ENCODE data around the gene SLCO4A1.
A peak's percentile ranks its signal among the peaks of the same experiment; 100 is the strongest.

The SLCO4A1 gene

GRCh38 chr20:62603021-62603906 lies 39.0 kb upstream of the SLCO4A1 start:
- Mint-ChIP-seq H3K36me3 (no peaks in the 10 kb centered on the region), H3K27ac (peak overlapping the region; percentile 22), H3K4me3 (peak overlapping the region; percentile 82), H3K4me1 (ENCODE audit: low read depth) (peaks cover 22% of the 10 kb centered on the region), H3K9me3 (ENCODE audit: low read depth) (no peaks in the 10 kb centered on the region), H3K27me3 (peaks cover 3% of the 10 kb centered on the region)

- H3K36me3 Mint-ChIP-seq, result no peaks in the 10 kb centered on the region
- no peak overlapping the region for H3K4me3 Mint-ChIP-seq
- H3K27me3 Mint-ChIP-seq, result no peaks in the 10 kb centered on the region
- peaks cover 22% of the 10 kb centered on the region for H3K4me1 Mint-ChIP-seq (ENCODE audit: low read depth)
- H3K27ac Mint-ChIP-seq, result no peak overlapping the region
- no peaks in the 10 kb centered on the region for H3K9me3 Mint-ChIP-seq (ENCODE audit: low read depth)
These were observed 38.2 kb upstream of the SLCO4A1 start for GRCh38 chr20:62603907-62604785.

GRCh38 chr20:62604796-62605195 lies 37.5 kb upstream of the SLCO4A1 start:
- H3K4me1 Mint-ChIP-seq (ENCODE audit: low read depth), result peaks cover 22% of the 10 kb centered on the region
- H3K36me3 Mint-ChIP-seq, result no peaks in the 10 kb centered on the region
- H3K4me3 Mint-ChIP-seq, result no peak overlapping the region
- no peak overlapping the region for H3K27ac Mint-ChIP-seq
- H3K27me3 Mint-ChIP-seq, result no peaks in the 10 kb centered on the region
- no peaks in the 10 kb centered on the region for H3K9me3 Mint-ChIP-seq (ENCODE audit: low read depth)

GRCh38 chr20:62605236-62605943 lies 36.9 kb upstream of the SLCO4A1 start:
- Mint-ChIP-seq H3K4me3 (no peak overlapping the region), H3K4me1 (ENCODE audit: low read depth) (peaks cover 22% of the 10 kb centered on the region), H3K27ac (no peak overlapping the region), H3K36me3 (no peaks in the 10 kb centered on the region), H3K9me3 (ENCODE audit: low read depth) (no peaks in the 10 kb centered on the region), H3K27me3 (no peaks in the 10 kb centered on the region)

- Mint-ChIP-seq H3K9me3 (ENCODE audit: low read depth) (no peaks in the 10 kb centered on the region), H3K4me3 (no peak overlapping the region), H3K4me1 (ENCODE audit: low read depth) (peaks cover 22% of the 10 kb centered on the region), H3K27me3 (peaks cover 1% of the 10 kb centered on the region), H3K27ac (no peak overlapping the region), H3K36me3 (no peaks in the 10 kb centered on the region)
These were observed 36.3 kb upstream of the SLCO4A1 start for GRCh38 chr20:62606016-62606415.

- Mint-ChIP-seq H3K36me3 (no peaks in the 10 kb centered on the region), H3K4me3 (no peak overlapping the region), H3K27me3 (peaks cover 1% of the 10 kb centered on the region), H3K9me3 (ENCODE audit: low read depth) (no peaks in the 10 kb centered on the region), H3K4me1 (ENCODE audit: low read depth) (peaks cover 18% of the 10 kb centered on the region), H3K27ac (no peak overlapping the region)
These were observed 35.6 kb upstream of the SLCO4A1 start for GRCh38 chr20:62606551-62607201.

GRCh38 chr20:62607366-62608217 lies 34.7 kb upstream of the SLCO4A1 start:
- peaks cover 10% of the 10 kb centered on the region for H3K4me1 Mint-ChIP-seq (ENCODE audit: low read depth)
- H3K9me3 Mint-ChIP-seq (ENCODE audit: low read depth), result no peaks in the 10 kb centered on the region
- H3K27ac Mint-ChIP-seq, result no peak overlapping the region
- no peak overlapping the region for H3K4me3 Mint-ChIP-seq
- no peaks in the 10 kb centered on the region for H3K36me3 Mint-ChIP-seq
- peaks cover 1% of the 10 kb centered on the region for H3K27me3 Mint-ChIP-seq

- Mint-ChIP-seq H3K36me3 (no peaks in the 10 kb centered on the region), H3K9me3 (ENCODE audit: low read depth) (no peaks in the 10 kb centered on the region), H3K27ac (no peak overlapping the region), H3K4me3 (no peak overlapping the region), H3K27me3 (peaks cover 1% of the 10 kb centered on the region), H3K4me1 (ENCODE audit: low read depth) (peaks cover 4% of the 10 kb centered on the region)
These were observed 34.1 kb upstream of the SLCO4A1 start for GRCh38 chr20:62608218-62608565.

- Mint-ChIP-seq H3K9me3 (ENCODE audit: low read depth) (no peaks in the 10 kb centered on the region), H3K27ac (no peak overlapping the region), H3K36me3 (no peaks in the 10 kb centered on the region), H3K27me3 (peaks cover 1% of the 10 kb centered on the region), H3K4me3 (no peak overlapping the region), H3K4me1 (ENCODE audit: low read depth) (no peaks in the 10 kb centered on the region)
These were observed 33.0 kb upstream of the SLCO4A1 start for GRCh38 chr20:62609279-62609720.

- peaks cover 1% of the 10 kb centered on the region for H3K27me3 Mint-ChIP-seq
- no peak overlapping the region for H3K27ac Mint-ChIP-seq
- no peak overlapping the region for H3K4me3 Mint-ChIP-seq
- H3K9me3 Mint-ChIP-seq (ENCODE audit: low read depth), result no peaks in the 10 kb centered on the region
- no peaks in the 10 kb centered on the region for H3K36me3 Mint-ChIP-seq
- no peaks in the 10 kb centered on the region for H3K4me1 Mint-ChIP-seq (ENCODE audit: low read depth)
These were observed 32.2 kb upstream of the SLCO4A1 start for GRCh38 chr20:62609811-62610757.

- Mint-ChIP-seq H3K4me3 (no peak overlapping the region), H3K36me3 (no peaks in the 10 kb centered on the region), H3K27ac (no peak overlapping the region), H3K4me1 (ENCODE audit: low read depth) (peaks cover 2% of the 10 kb centered on the region), H3K27me3 (peaks cover 1% of the 10 kb centered on the region), H3K9me3 (ENCODE audit: low read depth) (no peaks in the 10 kb centered on the region)
These were observed 31.3 kb upstream of the SLCO4A1 start for GRCh38 chr20:62611012-62611411.

GRCh38 chr20:62611819-62612218 lies 30.5 kb upstream of the SLCO4A1 start:
- no peak overlapping the region for H3K4me3 Mint-ChIP-seq
- no peak overlapping the region for H3K27ac Mint-ChIP-seq

More at GRCh38 chr20:62611819-62612218, 30.5 kb upstream of the SLCO4A1 start:
- peaks cover 1% of the 10 kb centered on the region for H3K27me3 Mint-ChIP-seq
- H3K9me3 Mint-ChIP-seq (ENCODE audit: low read depth), result no peaks in the 10 kb centered on the region
- H3K36me3 Mint-ChIP-seq, result no peaks in the 10 kb centered on the region
- peaks cover 2% of the 10 kb centered on the region for H3K4me1 Mint-ChIP-seq (ENCODE audit: low read depth)

Measured in activated naive CD8-positive, alpha-beta T cell (primary cell).